Mammary epithelial cell (primary cell): ENCODE data around the gene CCL13.

ENCODE experiments used
- EZH2 ChIP-seq: IDR thresholded peaks from 2 replicates; pipeline ENCODE4 v1.6.1; 2012; ENCODE audit warnings: low read length, inconsistent platforms, borderline replicate concordance
- TF ChIP-seq, protein P1 (sequence below), 2 donors: IDR thresholded peaks in 1 of 2; conservative IDR thresholded peaks in 1 of 2; 2 replicates each; pipeline ENCODE4 v1.5.1; 2011 to 2012; ENCODE audit warnings: inconsistent platforms in 2 of 2, low read length in 2 of 2, mild to moderate bottlenecking in 2 of 2, control low read depth in 1 of 2, low read depth in 1 of 2; ENCODE audit not compliant: insufficient read depth in 1 of 2; ENCODE audit errors: extremely low read depth in 1 of 2

- TF ChIP-seq, protein P1, sequence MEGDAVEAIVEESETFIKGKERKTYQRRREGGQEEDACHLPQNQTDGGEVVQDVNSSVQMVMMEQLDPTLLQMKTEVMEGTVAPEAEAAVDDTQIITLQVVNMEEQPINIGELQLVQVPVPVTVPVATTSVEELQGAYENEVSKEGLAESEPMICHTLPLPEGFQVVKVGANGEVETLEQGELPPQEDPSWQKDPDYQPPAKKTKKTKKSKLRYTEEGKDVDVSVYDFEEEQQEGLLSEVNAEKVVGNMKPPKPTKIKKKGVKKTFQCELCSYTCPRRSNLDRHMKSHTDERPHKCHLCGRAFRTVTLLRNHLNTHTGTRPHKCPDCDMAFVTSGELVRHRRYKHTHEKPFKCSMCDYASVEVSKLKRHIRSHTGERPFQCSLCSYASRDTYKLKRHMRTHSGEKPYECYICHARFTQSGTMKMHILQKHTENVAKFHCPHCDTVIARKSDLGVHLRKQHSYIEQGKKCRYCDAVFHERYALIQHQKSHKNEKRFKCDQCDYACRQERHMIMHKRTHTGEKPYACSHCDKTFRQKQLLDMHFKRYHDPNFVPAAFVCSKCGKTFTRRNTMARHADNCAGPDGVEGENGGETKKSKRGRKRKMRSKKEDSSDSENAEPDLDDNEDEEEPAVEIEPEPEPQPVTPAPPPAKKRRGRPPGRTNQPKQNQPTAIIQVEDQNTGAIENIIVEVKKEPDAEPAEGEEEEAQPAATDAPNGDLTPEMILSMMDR (conservative IDR thresholded peaks at IDR 0.05 in 1 of 2, IDR thresholded peaks at IDR 0.05 in 1 of 2; ENCODE audit: extremely low read depth in 1 of 2, insufficient read depth in 1 of 2, low read depth in 1 of 2, low read length in 2 of 2) = no peak
- no peak for TF ChIP-seq EZH2
Measured at GRCh38 chr17:34371405-34372100, 15.3 kb downstream of the CCL13 start.
